Osteoblast (primary cell): ENCODE measurements around the gene SESN1. TPM values are rescaled to one million over a fixed set of nuclear protein-coding genes. Genes with fewer than 3 reads are reported as not detected.

Experiments
- DNase-seq: peaks from one replicate; pipeline ENCODE4 v3.0.0; 2011; ENCODE audit warnings: low spot score, mixed read lengths; ENCODE audit not compliant: insufficient read length; ENCODE audit errors: missing footprints
- H2AFZ ChIP-seq: 2 replicates; pipeline ENCODE4 v1.6.0; 2011; ENCODE audit warnings: mild to moderate bottlenecking, low read length
- H3K27ac ChIP-seq: 2 replicates; pipeline ENCODE4 v1.5.1; 2011; ENCODE audit warnings: mild to moderate bottlenecking, low read depth, low read length, moderate library complexity
- H3K27me3 ChIP-seq: 2 replicates; pipeline ENCODE4 v1.6.0; 2012; ENCODE audit warnings: mild to moderate bottlenecking, control low read depth, inconsistent platforms, low read length, moderate library complexity; ENCODE audit not compliant: insufficient read depth
- H3K36me3 ChIP-seq: 2 replicates; pipeline ENCODE4 v1.5.1; 2011; ENCODE audit warnings: mild to moderate bottlenecking, low read length, control low read depth, moderate library complexity; ENCODE audit not compliant: insufficient read depth
- H3K4me1 ChIP-seq: 2 replicates; pipeline ENCODE4 v1.5.1; 2011; ENCODE audit warnings: mild to moderate bottlenecking, low read length, control low read depth, moderate library complexity; ENCODE audit not compliant: insufficient read depth
- H3K4me2 ChIP-seq: 2 replicates; pipeline ENCODE4 v1.6.0; 2011; ENCODE audit warnings: mild to moderate bottlenecking, low read length; ENCODE audit not compliant: insufficient read depth
- H3K4me3 ChIP-seq: fragments of 200-600 bp; sonication (generic); 3 replicates; pipeline ENCODE4 v1.5.1; 2012; ENCODE audit warnings: mild to moderate bottlenecking, low read length, inconsistent platforms; ENCODE audit not compliant: insufficient read depth
- H3K79me2 ChIP-seq: 2 replicates; pipeline ENCODE4 v1.6.0; 2012; ENCODE audit warnings: mild to moderate bottlenecking, low read length, control low read depth, inconsistent platforms; ENCODE audit not compliant: insufficient read depth
- H3K9me3 ChIP-seq: 2 replicates; pipeline ENCODE4 v1.5.1; 2011; ENCODE audit warnings: low read depth, low read length, control low read depth
- H4K20me1 ChIP-seq: 2 replicates; pipeline ENCODE4 v1.6.0; 2012; ENCODE audit warnings: mild to moderate bottlenecking, low read length, control low read depth; ENCODE audit not compliant: insufficient read depth
- CTCF ChIP-seq: IDR thresholded peaks from 2 replicates; pipeline ENCODE4 v1.5.1; 2011; ENCODE audit warnings: mild to moderate bottlenecking, low read depth, low read length, moderate library complexity; ENCODE audit errors: extremely low read depth
- total RNA-seq: library from RNA; depleted of rRNA; stranded (reverse); fragments of >200 nt; gene quantifications from 2 replicates; pipeline ENCODE4 v1.2.3, GENCODE V29; 2012

SESN1 gene
- total RNA-seq, 1 donor: 26.1 TPM

GRCh38 chr6:109019911-109020310, 74.7 kb downstream of the SESN1 start:
- peaks cover 9% of the 10 kb centered on the region for H3K4me1 ChIP-seq
- TF ChIP-seq CTCF: no peak
- H3K36me3 ChIP-seq: no peaks in the 10 kb centered on the region
- no peaks in the 10 kb centered on the region for H4K20me1 ChIP-seq
- no peaks in the 10 kb centered on the region for H3K27me3 ChIP-seq
- no peaks in the 10 kb centered on the region for H3K79me2 ChIP-seq
- no peaks in the 10 kb centered on the region for H3K9me3 ChIP-seq
- H3K4me2 ChIP-seq: no peak overlapping the region
- no peak overlapping the region for H3K27ac ChIP-seq
- no peak overlapping the region for H3K4me3 ChIP-seq
- no peak for DNase-seq
- no peak overlapping the region for H2AFZ ChIP-seq

GRCh38 chr6:109015176-109015575, 79.5 kb downstream of the SESN1 start:
- Histone ChIP-seq H3K4me2 (no peak overlapping the region), H3K4me1 (no peaks in the 10 kb centered on the region), H3K9me3 (no peaks in the 10 kb centered on the region), H3K79me2 (no peaks in the 10 kb centered on the region), H3K4me3 (no peak overlapping the region), H3K27ac (no peak overlapping the region), H2AFZ (no peak overlapping the region), H3K27me3 (no peaks in the 10 kb centered on the region), H3K36me3 (no peaks in the 10 kb centered on the region), H4K20me1 (no peaks in the 10 kb centered on the region)
- TF ChIP-seq CTCF: no peak
- no peak for DNase-seq

GRCh38 chr6:109014606-109015005, 80.0 kb downstream of the SESN1 start:
- Histone ChIP-seq H3K36me3 (no peaks in the 10 kb centered on the region), H3K4me2 (no peak overlapping the region), H3K79me2 (no peaks in the 10 kb centered on the region), H3K27ac (no peak overlapping the region), H3K4me1 (no peaks in the 10 kb centered on the region), H3K9me3 (no peaks in the 10 kb centered on the region), H3K27me3 (no peaks in the 10 kb centered on the region), H3K4me3 (no peak overlapping the region), H2AFZ (no peak overlapping the region), H4K20me1 (no peaks in the 10 kb centered on the region)
- DNase-seq: no peak
- no peak for TF ChIP-seq CTCF

- Histone ChIP-seq H3K4me2 (no peak overlapping the region), H3K36me3 (no peaks in the 10 kb centered on the region), H3K27ac (no peak overlapping the region), H3K9me3 (no peaks in the 10 kb centered on the region), H3K27me3 (no peaks in the 10 kb centered on the region), H2AFZ (no peak overlapping the region), H3K4me1 (no peaks in the 10 kb centered on the region), H3K79me2 (peaks cover 5% of the 10 kb centered on the region), H4K20me1 (no peaks in the 10 kb centered on the region), H3K4me3 (no peak overlapping the region)
- no peak for DNase-seq
- no peak for TF ChIP-seq CTCF
Observed at GRCh38 chr6:109013656-109014305, 80.9 kb downstream of the SESN1 start.
